GM10266 (cell line): ENCODE measurements around the gene AK8.

Source experiments
- DNase-seq: peaks from one replicate; pipeline ENCODE4 v3.0.0; 2012; ENCODE audit errors: extremely low spot score
- TF ChIP-seq, protein P1 (sequence below): IDR thresholded peaks from 2 replicates; pipeline ENCODE4 v1.5.1; 2012; ENCODE audit warnings: mild to moderate bottlenecking, low read depth; ENCODE audit not compliant: control insufficient read depth, insufficient read depth; ENCODE audit errors: missing control alignments

AK8 gene

GRCh38 chr9:132745756-132746709, 132.1 kb downstream of the AK8 start:
- TF ChIP-seq, protein P1, sequence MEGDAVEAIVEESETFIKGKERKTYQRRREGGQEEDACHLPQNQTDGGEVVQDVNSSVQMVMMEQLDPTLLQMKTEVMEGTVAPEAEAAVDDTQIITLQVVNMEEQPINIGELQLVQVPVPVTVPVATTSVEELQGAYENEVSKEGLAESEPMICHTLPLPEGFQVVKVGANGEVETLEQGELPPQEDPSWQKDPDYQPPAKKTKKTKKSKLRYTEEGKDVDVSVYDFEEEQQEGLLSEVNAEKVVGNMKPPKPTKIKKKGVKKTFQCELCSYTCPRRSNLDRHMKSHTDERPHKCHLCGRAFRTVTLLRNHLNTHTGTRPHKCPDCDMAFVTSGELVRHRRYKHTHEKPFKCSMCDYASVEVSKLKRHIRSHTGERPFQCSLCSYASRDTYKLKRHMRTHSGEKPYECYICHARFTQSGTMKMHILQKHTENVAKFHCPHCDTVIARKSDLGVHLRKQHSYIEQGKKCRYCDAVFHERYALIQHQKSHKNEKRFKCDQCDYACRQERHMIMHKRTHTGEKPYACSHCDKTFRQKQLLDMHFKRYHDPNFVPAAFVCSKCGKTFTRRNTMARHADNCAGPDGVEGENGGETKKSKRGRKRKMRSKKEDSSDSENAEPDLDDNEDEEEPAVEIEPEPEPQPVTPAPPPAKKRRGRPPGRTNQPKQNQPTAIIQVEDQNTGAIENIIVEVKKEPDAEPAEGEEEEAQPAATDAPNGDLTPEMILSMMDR, result no peak
- no peak for DNase-seq

DNA sequence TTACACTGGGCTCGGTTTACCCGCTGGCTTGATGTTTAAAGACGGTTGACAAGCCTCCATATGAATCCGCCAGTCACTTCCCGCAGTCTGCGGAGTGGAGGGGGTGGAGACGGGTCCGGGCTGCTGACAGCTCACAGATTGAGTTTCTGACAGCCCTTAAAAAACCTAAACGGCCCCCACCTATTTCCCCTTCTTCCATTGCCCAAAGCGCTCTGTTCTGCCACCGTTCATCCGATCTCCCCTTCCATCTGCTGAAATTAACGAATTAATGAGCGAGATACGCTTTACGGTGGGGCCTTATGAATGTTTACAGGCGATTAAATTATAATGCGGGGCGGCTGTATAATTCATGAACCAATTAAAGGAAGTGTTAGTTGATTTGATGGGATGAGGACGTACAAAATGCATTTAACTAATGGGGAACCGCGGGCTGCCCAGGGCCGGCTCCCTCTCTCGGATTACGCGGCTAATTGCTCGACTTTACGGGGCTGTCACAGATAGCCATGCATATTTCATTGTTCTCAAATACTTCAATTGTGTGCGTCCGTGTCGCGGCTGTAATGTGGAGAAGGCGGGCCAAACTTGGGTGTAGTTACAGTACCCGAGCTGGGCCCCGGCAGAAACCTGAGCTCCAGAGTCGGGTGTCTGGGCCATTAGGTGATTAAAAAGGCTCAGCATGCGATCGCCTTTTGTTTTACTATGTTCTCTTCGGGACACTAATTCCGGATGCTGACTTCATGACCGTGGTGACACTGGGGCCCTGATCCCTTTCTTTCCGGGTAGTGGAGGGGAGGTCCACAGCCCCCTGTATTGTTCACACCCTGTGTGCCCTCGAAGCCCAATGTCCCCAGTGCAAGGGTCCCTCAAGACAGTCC, 133.0 kb downstream of the AK8 start:
- TF ChIP-seq, protein P1, result no peak
- DNase-seq, result no peak

DNA sequence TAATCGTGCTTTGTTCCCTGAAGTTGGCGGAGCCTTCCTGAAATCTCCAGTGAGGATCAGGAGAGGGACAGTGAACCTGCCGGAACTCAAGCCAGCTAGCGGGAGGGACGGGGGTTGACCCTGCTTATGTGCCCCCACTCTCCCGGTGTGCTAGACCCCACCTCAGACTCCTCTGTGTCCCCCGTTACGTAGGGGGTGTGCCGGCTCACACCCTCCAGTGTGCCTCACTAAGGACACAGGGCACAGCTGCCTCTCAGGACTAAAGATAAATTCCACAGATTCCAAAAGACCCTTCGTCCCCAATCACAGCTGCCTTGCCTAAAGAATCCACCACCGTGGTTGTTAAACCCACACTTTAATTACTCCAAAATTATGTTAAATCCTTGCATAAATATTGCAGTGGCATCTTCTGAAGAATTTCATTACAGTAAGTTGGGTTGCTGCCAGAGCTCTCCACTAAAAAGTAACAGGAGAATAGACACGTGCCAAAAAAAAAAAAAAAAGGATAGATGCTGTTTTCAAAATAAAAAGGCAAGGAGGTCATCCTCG, 134.1 kb downstream of the AK8 start:
- TF ChIP-seq, protein P1, result no peak
- DNase-seq, result no peak

- DNase-seq, result no peak
- TF ChIP-seq, protein P1, result no peak
These were observed 135.2 kb downstream of the AK8 start for GRCh38 chr9:132742821-132743311.

GRCh38 chr9:132740526-132741309, 137.4 kb downstream of the AK8 start:
- TF ChIP-seq, protein P1, result no peak
- no peak for DNase-seq

DNA sequence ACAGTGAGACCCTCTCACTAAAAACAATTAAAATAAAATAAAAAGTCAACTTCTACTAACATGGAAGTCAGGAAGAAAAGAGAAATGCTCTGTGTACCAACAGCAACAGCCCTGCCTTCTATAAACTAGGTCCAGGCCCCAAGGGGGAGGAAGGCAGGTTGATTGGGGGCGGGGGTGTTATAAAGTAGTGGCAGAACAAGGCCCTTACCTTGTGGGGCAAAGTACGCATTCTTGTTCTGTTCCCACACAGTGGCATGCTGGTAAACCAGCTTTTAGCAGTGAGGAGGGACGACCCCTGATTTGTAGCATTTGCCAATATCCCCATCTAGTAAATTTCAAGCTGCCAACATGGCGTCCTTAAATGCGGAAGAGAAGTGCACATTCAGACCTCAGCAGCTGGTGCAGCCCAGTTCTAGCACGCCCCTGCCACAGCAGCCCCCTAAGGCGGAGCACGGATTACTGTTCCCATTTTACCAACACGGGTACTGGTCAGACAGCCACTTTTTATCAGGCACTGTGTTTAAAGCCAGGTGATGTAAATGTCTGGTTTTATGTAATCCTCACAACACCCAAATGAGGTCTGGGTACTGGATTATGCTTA, 138.3 kb downstream of the AK8 start:
- no peak for DNase-seq
- TF ChIP-seq, protein P1, result no peak
